ENCODE measurements around the gene GRM8.

GRM8 gene

GRCh38 chr7:127252778-127253280 is at the start of gene GRM8:
GRM8 (minus strand) TSS chr7:127252941.
- DNase-seq (ENCODE audit: low read depth in 2 of 2), result no peak

GRCh38 chr7:127290801-127291361 is 38.1 kb upstream of the GRM8 start:
- no peak for DNase-seq (ENCODE audit: low read depth in 2 of 2)

GRCh38 chr7:127290116-127290655 is 37.4 kb upstream of the GRM8 start:
- no peak for DNase-seq (ENCODE audit: low read depth in 2 of 2)

- DNase-seq (ENCODE audit: low read depth in 2 of 2), result no peak
These were observed 34.4 kb upstream of the GRM8 start for GRCh38 chr7:127287133-127287532.

- DNase-seq (ENCODE audit: low read depth in 2 of 2), result no peak
These were observed 17.4 kb upstream of the GRM8 start for GRCh38 chr7:127270093-127270492.

GRCh38 chr7:127266047-127266446 is 13.3 kb upstream of the GRM8 start:
- no peak for DNase-seq (ENCODE audit: low read depth in 2 of 2)

- DNase-seq (ENCODE audit: low read depth in 2 of 2), result no peak
These were observed 11.5 kb upstream of the GRM8 start for GRCh38 chr7:127264219-127264618.

- no peak for DNase-seq (ENCODE audit: low read depth in 2 of 2)
These were observed 5.4 kb upstream of the GRM8 start for GRCh38 chr7:127258111-127258510.

GRCh38 chr7:127257086-127257485 is 4.3 kb upstream of the GRM8 start:
- DNase-seq (ENCODE audit: low read depth in 2 of 2), result no peak

GRCh38 chr7:127256041-127256725 is 3.4 kb upstream of the GRM8 start:
- DNase-seq (ENCODE audit: low read depth in 2 of 2), result no peak

- no peak for DNase-seq (ENCODE audit: low read depth in 2 of 2)
These were observed 1.5 kb upstream of the GRM8 start for GRCh38 chr7:127254163-127254684.

GRCh38 chr7:127253281-127254162 is 781 bp upstream of the GRM8 start:
- peak in 1 of 2 donors; percentile 37 for DNase-seq (ENCODE audit: low read depth in 2 of 2)

GRCh38 chr7:127252377-127252713 is 396 bp downstream of the GRM8 start:
- DNase-seq (ENCODE audit: low read depth in 2 of 2), result no peak

- DNase-seq (ENCODE audit: low read depth in 2 of 2), result no peak
These were observed 1.0 kb downstream of the GRM8 start for GRCh38 chr7:127251465-127252376.

GRCh38 chr7:127251036-127251464 is 1.7 kb downstream of the GRM8 start:
- DNase-seq (ENCODE audit: low read depth in 2 of 2), result no peak

GRCh38 chr7:127250312-127251035 is 2.3 kb downstream of the GRM8 start:
- no peak for DNase-seq (ENCODE audit: low read depth in 2 of 2)

GRCh38 chr7:127245607-127246006 is 7.1 kb downstream of the GRM8 start:
- DNase-seq (ENCODE audit: low read depth in 2 of 2), result no peak

GRCh38 chr7:127245002-127245401 is 7.7 kb downstream of the GRM8 start:
- no peak for DNase-seq (ENCODE audit: low read depth in 2 of 2)

GRCh38 chr7:127239814-127240213 is 12.9 kb downstream of the GRM8 start:
- DNase-seq (ENCODE audit: low read depth in 2 of 2), result no peak

- no peak for DNase-seq (ENCODE audit: low read depth in 2 of 2)
These were observed 19.1 kb downstream of the GRM8 start for GRCh38 chr7:127233630-127234029.
